GM12891 (cell line): Measurements from ENCODE around the gene PPM1A.

ENCODE experiments used
- PAX5 ChIP-seq: IDR thresholded peaks from 2 replicates; pipeline ENCODE4 v1.6.1; 2011; ENCODE audit warnings: low read length, moderate library complexity, mild to moderate bottlenecking; ENCODE audit not compliant: insufficient read depth, severe bottlenecking
- POLR2A ChIP-seq: IDR thresholded peaks from 2 replicates; pipeline ENCODE4 v1.6.1; 2011; ENCODE audit warnings: low read depth, low read length, control low read depth
- POLR2AphosphoS5 ChIP-seq: IDR thresholded peaks from 2 replicates; pipeline ENCODE4 v1.6.1; 2011; ENCODE audit warnings: low read depth, low read length, control low read depth
- SPI1 ChIP-seq: IDR thresholded peaks from 2 replicates; pipeline ENCODE4 v1.6.1; 2011; ENCODE audit warnings: low read depth, low read length, control low read depth
- TAF1 ChIP-seq: IDR thresholded peaks from 2 replicates; pipeline ENCODE4 v1.6.1; 2011; ENCODE audit warnings: low read depth, low read length, control low read depth

DNA sequence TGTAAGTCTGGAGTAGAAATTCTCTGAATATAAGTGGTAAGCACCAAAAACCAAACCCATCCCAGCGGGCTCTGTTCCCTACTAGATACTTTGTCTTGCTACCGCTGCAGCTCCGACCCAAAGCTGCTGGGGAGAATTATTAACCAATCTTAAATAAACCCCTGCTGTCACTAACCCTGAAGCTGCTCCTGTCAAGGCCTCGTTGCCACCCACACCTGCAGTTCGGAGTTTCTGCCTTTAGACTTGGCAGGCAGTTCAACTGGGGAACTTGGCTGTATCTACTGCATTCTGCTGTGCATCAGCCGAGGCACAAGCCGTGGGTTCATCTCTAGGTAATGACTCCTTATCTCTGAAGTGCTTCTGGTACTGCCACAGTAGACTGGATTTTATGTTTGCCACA, 55.5 kb downstream of the PPM1A start:
- TF ChIP-seq POLR2AphosphoS5: no peak
- no peak for TF ChIP-seq TAF1
- no peak for TF ChIP-seq POLR2A
- TF ChIP-seq SPI1: no peak
- no peak for TF ChIP-seq PAX5
